ENCODE results near the gene TBC1D1.

TBC1D1 gene

GRCh38 chr4:38050560-38051350 lies 159.9 kb downstream of the TBC1D1 start:
- no peak for DNase-seq (ENCODE audit: low spot score)

- no peak for DNase-seq (ENCODE audit: low spot score)
These were observed 164.7 kb downstream of the TBC1D1 start for GRCh38 chr4:38055566-38055965.

GRCh38 chr4:38056011-38056685 lies 165.3 kb downstream of the TBC1D1 start:
- DNase-seq (ENCODE audit: low spot score), result no peak

GRCh38 chr4:38058151-38058550 lies 167.3 kb downstream of the TBC1D1 start:
- no peak for DNase-seq (ENCODE audit: low spot score)

- no peak for DNase-seq (ENCODE audit: low spot score)
These were observed 170.0 kb downstream of the TBC1D1 start for GRCh38 chr4:38060829-38061431.

GRCh38 chr4:38062088-38062775 lies 171.3 kb downstream of the TBC1D1 start:
- peak; percentile 74 for DNase-seq (ENCODE audit: low spot score)

- DNase-seq (ENCODE audit: low spot score), result no peak
These were observed 171.9 kb downstream of the TBC1D1 start for GRCh38 chr4:38062776-38063097.

GRCh38 chr4:38065176-38065575 lies 174.3 kb downstream of the TBC1D1 start:
- no peak for DNase-seq (ENCODE audit: low spot score)

- DNase-seq (ENCODE audit: low spot score), result no peak
These were observed 175.0 kb downstream of the TBC1D1 start for GRCh38 chr4:38065900-38066299.

GRCh38 chr4:38067499-38067898 lies 176.6 kb downstream of the TBC1D1 start:
- DNase-seq (ENCODE audit: low spot score), result no peak

GRCh38 chr4:38068107-38068506 lies 177.2 kb downstream of the TBC1D1 start:
- DNase-seq (ENCODE audit: low spot score), result no peak

- peak; percentile 50 for DNase-seq (ENCODE audit: low spot score)
These were observed 178.4 kb downstream of the TBC1D1 start for GRCh38 chr4:38069271-38069760.

GRCh38 chr4:38071801-38072431 lies 181.0 kb downstream of the TBC1D1 start:
- DNase-seq (ENCODE audit: low spot score), result no peak

GRCh38 chr4:38072578-38072977 lies 181.7 kb downstream of the TBC1D1 start:
- no peak for DNase-seq (ENCODE audit: low spot score)

- no peak for DNase-seq (ENCODE audit: low spot score)
These were observed 182.8 kb downstream of the TBC1D1 start for GRCh38 chr4:38073596-38074234.

- peak; percentile 36 for DNase-seq (ENCODE audit: low spot score)
These were observed 184.7 kb downstream of the TBC1D1 start for GRCh38 chr4:38075370-38076152.

- DNase-seq (ENCODE audit: low spot score), result no peak
These were observed 185.3 kb downstream of the TBC1D1 start for GRCh38 chr4:38076153-38076669.

GRCh38 chr4:38077791-38078489 lies 187.1 kb downstream of the TBC1D1 start:
- DNase-seq (ENCODE audit: low spot score), result no peak

- no peak for DNase-seq (ENCODE audit: low spot score)
These were observed 187.9 kb downstream of the TBC1D1 start for GRCh38 chr4:38078590-38079421.

Data from putamen (tissue), 1 donor.